ENCODE measurements around the gene ZNF469.

The ZNF469 gene

GRCh38 chr16:88373211-88373610, 9.5 kb upstream of the ZNF469 start:
- Histone ChIP-seq H4K20me1 (ENCODE audit: insufficient read depth, low read length) (no peaks in the 10 kb centered on the region), H2AFZ (ENCODE audit: low read depth, low read length) (no peak overlapping the region), H3K9ac (ENCODE audit: low read length) (no peak overlapping the region), H3K36me3 (replicated peaks; ENCODE audit: low read depth, low read length) (no peaks in the 10 kb centered on the region), H3K4me3 (ENCODE audit: low read length) (no peak overlapping the region), H3K9me3 (ENCODE audit: insufficient read depth, low read length) (no peaks in the 10 kb centered on the region), H3K27ac (ENCODE audit: low read length) (no peak overlapping the region), H3K4me1 (ENCODE audit: low read length) (no peaks in the 10 kb centered on the region), H3K27me3 (ENCODE audit: low read depth, low read length) (no peaks in the 10 kb centered on the region), H3K4me2 (ENCODE audit: low read length) (no peak overlapping the region), H3K79me2 (ENCODE audit: low read length) (no peaks in the 10 kb centered on the region)
- TF ChIP-seq CTCF (IDR thresholded peaks at IDR 0.05; ENCODE audit: low read depth, low read length) (no peak), EZH2phosphoT487 (IDR thresholded peaks at IDR 0.05; ENCODE audit: low read depth) (no peak)

DNA sequence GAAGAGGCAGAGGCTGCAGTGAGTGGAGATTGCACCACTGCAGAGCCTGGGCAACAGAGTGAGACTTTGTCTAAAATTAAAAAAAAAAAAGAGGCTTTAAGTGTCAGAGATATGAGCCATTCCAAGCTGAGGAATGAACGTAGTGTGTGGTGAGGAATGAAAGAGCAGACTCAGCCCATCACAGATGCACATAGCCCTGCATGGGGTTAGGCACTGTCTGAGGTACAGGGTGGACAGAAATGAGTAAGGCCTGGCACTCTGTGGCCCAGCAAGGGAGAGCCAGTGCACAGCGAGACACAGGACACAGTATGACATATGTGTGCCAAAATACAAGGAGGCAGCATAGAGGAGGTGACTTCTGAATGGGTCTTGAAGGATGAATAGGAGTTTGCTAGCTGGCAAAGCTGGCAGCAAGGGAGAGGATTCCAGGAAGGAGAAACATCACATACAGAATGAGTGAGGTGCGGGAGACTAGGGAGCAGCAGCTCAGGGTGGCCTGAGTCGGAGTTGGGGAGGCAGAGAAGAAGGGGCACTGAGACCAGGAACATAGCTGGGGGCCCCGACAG, 8.7 kb upstream of the ZNF469 start:
- Histone ChIP-seq H2AFZ (ENCODE audit: low read depth, low read length) (no peak overlapping the region), H3K9ac (ENCODE audit: low read length) (no peak overlapping the region), H3K4me2 (ENCODE audit: low read length) (no peak overlapping the region), H3K36me3 (replicated peaks; ENCODE audit: low read depth, low read length) (no peaks in the 10 kb centered on the region), H3K27me3 (ENCODE audit: low read depth, low read length) (no peaks in the 10 kb centered on the region), H3K9me3 (ENCODE audit: insufficient read depth, low read length) (no peaks in the 10 kb centered on the region), H3K79me2 (ENCODE audit: low read length) (no peaks in the 10 kb centered on the region), H3K4me1 (ENCODE audit: low read length) (no peaks in the 10 kb centered on the region), H3K27ac (ENCODE audit: low read length) (no peak overlapping the region), H4K20me1 (ENCODE audit: insufficient read depth, low read length) (no peaks in the 10 kb centered on the region), H3K4me3 (ENCODE audit: low read length) (no peak overlapping the region)
- no peak for TF ChIP-seq CTCF (IDR thresholded peaks at IDR 0.05; ENCODE audit: low read depth, low read length)
- TF ChIP-seq EZH2phosphoT487 (IDR thresholded peaks at IDR 0.05; ENCODE audit: low read depth): no peak

- H3K27ac ChIP-seq (ENCODE audit: low read length): no peak overlapping the region
- no peak overlapping the region for H3K9ac ChIP-seq (ENCODE audit: low read length)
- H3K4me3 ChIP-seq (ENCODE audit: low read length): no peak overlapping the region
- no peaks in the 10 kb centered on the region for H3K79me2 ChIP-seq (ENCODE audit: low read length)
- no peak overlapping the region for H3K4me2 ChIP-seq (ENCODE audit: low read length)
- no peaks in the 10 kb centered on the region for H4K20me1 ChIP-seq (ENCODE audit: insufficient read depth, low read length)
- no peaks in the 10 kb centered on the region for H3K27me3 ChIP-seq (ENCODE audit: low read depth, low read length)
- no peaks in the 10 kb centered on the region for H3K9me3 ChIP-seq (ENCODE audit: insufficient read depth, low read length)
- H3K4me1 ChIP-seq (ENCODE audit: low read length): no peaks in the 10 kb centered on the region
- no peaks in the 10 kb centered on the region for H3K36me3 ChIP-seq (replicated peaks; ENCODE audit: low read depth, low read length)
- TF ChIP-seq EZH2phosphoT487 (IDR thresholded peaks at IDR 0.05; ENCODE audit: low read depth): no peak
- no peak for TF ChIP-seq CTCF (IDR thresholded peaks at IDR 0.05; ENCODE audit: low read depth, low read length)
- H2AFZ ChIP-seq (ENCODE audit: low read depth, low read length): no peak overlapping the region
Measured at GRCh38 chr16:88374736-88375135, 8.0 kb upstream of the ZNF469 start.

DNA sequence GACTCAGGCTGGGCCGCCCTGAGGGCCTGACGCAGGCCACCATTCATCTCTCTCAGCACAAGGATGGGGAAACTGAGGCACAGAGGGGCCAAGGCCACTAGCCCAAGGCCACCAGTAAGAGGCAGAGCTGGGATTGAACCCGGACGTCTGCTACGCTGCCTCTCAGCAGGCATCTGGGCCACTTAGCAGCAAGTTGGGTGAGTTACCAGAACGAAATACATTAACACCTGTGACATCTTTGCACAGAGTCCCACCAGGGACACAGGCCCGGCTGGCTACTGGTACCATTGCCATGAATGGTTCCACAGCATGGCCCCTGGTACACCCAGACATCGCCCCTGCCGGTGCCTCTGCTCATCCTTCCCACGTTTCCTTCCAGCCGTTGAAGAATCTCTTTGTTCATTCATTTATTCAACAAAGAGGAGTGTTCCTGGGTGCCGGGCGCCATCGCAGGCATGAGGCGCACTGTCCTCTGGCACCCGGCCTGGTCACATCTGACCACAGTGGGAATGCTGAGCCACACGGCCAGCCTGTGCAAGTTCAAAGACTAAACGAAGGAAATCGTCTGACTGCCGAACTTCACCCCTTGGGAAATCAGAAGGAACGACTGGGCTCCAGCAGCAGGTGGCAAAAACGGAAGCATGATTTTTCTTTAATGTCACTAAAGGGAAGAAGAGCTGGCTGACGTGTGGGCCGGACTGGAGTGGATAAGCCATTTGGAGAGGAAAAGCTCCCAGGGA, 7.4 kb upstream of the ZNF469 start:
- H3K9me3 ChIP-seq (ENCODE audit: insufficient read depth, low read length): no peaks in the 10 kb centered on the region
- no peaks in the 10 kb centered on the region for H3K4me1 ChIP-seq (ENCODE audit: low read length)
- TF ChIP-seq CTCF (IDR thresholded peaks at IDR 0.05; ENCODE audit: low read depth, low read length) (no peak), EZH2phosphoT487 (IDR thresholded peaks at IDR 0.05; ENCODE audit: low read depth) (no peak)
- no peak overlapping the region for H3K4me3 ChIP-seq (ENCODE audit: low read length)
- H3K27me3 ChIP-seq (ENCODE audit: low read depth, low read length): no peaks in the 10 kb centered on the region
- H3K27ac ChIP-seq (ENCODE audit: low read length): no peak overlapping the region
- no peak overlapping the region for H3K4me2 ChIP-seq (ENCODE audit: low read length)
- no peaks in the 10 kb centered on the region for H4K20me1 ChIP-seq (ENCODE audit: insufficient read depth, low read length)
- H2AFZ ChIP-seq (ENCODE audit: low read depth, low read length): no peak overlapping the region
- no peaks in the 10 kb centered on the region for H3K36me3 ChIP-seq (replicated peaks; ENCODE audit: low read depth, low read length)
- no peak overlapping the region for H3K9ac ChIP-seq (ENCODE audit: low read length)
- H3K79me2 ChIP-seq (ENCODE audit: low read length): no peaks in the 10 kb centered on the region
